ENCODE data around the gene RAI14.

GRCh38 chr5:34657274-34657921, 1.3 kb downstream of the RAI14 start:
- TF ChIP-seq CTCF (IDR thresholded peaks at IDR 0.05; ENCODE audit: low read length) (no peak), EZH2phosphoT487 (IDR thresholded peaks at IDR 0.05; ENCODE audit: low read length) (no peak), EZH2 (optimal IDR thresholded peaks at IDR 0.05; ENCODE audit: low read depth, low read length) (no peak)

All from MM.1S (cell line).